ENCODE data around the gene BRD9. TPM values are rescaled to one million over a fixed set of nuclear protein-coding genes. Genes with fewer than 3 reads are reported as not detected.

The BRD9 gene
- total and polyA plus RNA-seq, 2 of the 13 experiments (the other 11 are each of a cell fraction or from before 2014, with no cell fraction given): 5.2 to 22.9 TPM

DNA sequence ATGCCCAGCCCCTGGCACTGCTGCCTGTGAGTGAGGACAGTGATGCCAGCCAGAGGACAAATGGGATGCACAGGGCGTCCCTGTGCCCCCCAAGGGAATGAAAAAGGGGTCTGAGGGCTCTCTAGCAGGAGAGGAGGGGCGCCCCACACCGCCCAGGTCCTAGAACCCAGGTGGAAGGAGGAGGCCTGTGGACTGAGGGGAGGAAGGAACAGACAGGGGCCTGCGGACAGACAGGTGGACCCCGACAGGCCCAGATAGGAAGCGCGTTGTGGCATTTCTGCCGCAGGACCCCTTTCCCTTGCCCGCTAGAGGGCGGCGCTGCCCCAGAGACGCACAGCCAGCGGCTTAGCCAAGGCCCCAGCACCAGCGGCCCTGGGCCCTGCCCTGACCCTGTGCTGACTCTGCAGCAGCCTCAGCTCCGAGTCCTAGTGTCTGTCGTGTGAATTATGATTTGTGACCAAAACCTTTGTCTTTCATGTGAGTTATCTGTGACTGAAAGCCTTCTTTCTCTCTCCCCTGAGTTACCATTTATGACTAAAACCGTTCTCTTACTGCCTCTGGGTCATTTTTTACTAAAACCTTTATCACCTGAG lies 30.8 kb upstream of the BRD9 start (continued):
- TF ChIP-seq, protein P1, sequence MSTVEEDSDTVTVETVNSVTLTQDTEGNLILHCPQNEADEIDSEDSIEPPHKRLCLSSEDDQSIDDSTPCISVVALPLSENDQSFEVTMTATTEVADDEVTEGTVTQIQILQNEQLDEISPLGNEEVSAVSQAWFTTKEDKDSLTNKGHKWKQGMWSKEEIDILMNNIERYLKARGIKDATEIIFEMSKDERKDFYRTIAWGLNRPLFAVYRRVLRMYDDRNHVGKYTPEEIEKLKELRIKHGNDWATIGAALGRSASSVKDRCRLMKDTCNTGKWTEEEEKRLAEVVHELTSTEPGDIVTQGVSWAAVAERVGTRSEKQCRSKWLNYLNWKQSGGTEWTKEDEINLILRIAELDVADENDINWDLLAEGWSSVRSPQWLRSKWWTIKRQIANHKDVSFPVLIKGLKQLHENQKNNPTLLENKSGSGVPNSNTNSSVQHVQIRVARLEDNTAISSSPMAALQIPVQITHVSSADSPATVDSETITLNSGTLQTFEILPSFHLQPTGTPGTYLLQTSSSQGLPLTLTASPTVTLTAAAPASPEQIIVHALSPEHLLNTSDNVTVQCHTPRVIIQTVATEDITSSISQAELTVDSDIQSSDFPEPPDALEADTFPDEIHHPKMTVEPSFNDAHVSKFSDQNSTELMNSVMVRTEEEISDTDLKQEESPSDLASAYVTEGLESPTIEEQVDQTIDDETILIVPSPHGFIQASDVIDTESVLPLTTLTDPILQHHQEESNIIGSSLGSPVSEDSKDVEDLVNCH (CRISPR knock-in tag; IDR thresholded peaks at IDR 0.05): no peak
- TF ChIP-seq, protein P2, sequence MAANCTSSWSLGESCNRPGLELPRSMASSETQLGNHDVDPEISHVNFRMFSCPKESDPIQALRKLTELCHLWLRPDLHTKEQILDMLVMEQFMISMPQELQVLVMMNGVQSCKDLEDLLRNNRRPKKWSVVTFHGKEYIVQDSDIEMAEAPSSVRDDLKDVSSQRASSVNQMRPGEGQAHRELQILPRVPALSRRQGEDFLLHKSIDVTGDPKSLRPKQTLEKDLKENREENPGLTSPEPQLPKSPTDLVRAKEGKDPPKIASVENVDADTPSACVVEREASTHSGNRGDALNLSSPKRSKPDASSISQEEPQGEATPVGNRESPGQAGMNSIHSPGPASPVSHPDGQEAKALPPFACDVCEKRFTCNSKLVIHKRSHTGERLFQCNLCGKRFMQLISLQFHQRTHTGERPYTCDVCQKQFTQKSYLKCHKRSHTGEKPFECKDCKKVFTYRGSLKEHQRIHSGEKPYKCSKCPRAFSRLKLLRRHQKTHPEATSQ (CRISPR knock-in tag; IDR thresholded peaks at IDR 0.05; ENCODE audit: borderline replicate concordance): no peak
- TF ChIP-seq, protein P3, sequence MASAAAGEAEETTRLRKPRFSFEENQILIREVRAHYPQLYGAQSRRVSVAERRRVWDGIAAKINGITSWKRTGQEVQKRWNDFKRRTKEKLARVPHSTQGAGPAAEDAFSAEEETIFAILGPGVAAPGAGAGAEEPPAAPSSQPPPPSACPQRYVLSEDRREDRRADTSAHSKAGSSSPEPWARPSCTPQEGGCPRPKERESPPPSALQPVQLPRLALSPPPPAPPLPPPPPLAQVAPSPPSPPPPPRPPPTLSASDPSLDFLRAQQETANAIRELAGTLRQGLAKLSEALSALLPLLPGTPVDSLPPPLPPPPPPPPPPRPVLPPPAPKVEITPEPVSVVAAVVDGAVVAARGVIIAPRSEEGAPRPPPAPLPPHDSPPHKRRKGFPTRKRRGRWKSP (CRISPR knock-in tag; IDR thresholded peaks at IDR 0.05): no peak
- TF ChIP-seq PAWR (CRISPR knock-in tag; IDR thresholded peaks at IDR 0.05; ENCODE audit: borderline replicate concordance): no peak
- no peak for TF ChIP-seq ZNF350 (CRISPR knock-in tag; IDR thresholded peaks at IDR 0.05; ENCODE audit: borderline replicate concordance, low read depth)
- TF ChIP-seq ZFP36 (IDR thresholded peaks at IDR 0.05; ENCODE audit: borderline replicate concordance, low read depth, low read length, partially characterized antibody): peak; percentile 48
- TF ChIP-seq, protein P4, sequence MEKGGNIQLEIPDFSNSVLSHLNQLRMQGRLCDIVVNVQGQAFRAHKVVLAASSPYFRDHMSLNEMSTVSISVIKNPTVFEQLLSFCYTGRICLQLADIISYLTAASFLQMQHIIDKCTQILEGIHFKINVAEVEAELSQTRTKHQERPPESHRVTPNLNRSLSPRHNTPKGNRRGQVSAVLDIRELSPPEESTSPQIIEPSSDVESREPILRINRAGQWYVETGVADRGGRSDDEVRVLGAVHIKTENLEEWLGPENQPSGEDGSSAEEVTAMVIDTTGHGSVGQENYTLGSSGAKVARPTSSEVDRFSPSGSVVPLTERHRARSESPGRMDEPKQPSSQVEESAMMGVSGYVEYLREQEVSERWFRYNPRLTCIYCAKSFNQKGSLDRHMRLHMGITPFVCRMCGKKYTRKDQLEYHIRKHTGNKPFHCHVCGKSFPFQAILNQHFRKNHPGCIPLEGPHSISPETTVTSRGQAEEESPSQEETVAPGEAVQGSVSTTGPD (CRISPR knock-in tag; IDR thresholded peaks at IDR 0.05): no peak

Data from HepG2 (cell line).